HG02981 (cell line): ENCODE data around the gene IQCK.

ENCODE experiments used
- ATAC-seq: cut with Tn5 transposase; IDR thresholded peaks from one replicate; pipeline ENCODE4 v1.9.1; 2021; ENCODE audit warnings: mild to moderate bottlenecking, moderate library complexity; ENCODE audit not compliant: unreplicated experiment

Gene IQCK

GRCh38 chr16:19854543-19854876, 136.4 kb downstream of the IQCK start:
- no peak for ATAC-seq

GRCh38 chr16:19856120-19856519, 138.0 kb downstream of the IQCK start:
- ATAC-seq, result no peak

- no peak for ATAC-seq
Measured at GRCh38 chr16:19857593-19858339, 139.7 kb downstream of the IQCK start.

GRCh38 chr16:19858340-19859018, 140.4 kb downstream of the IQCK start:
- no peak for ATAC-seq

- no peak for ATAC-seq
Measured at GRCh38 chr16:19859166-19859565, 141.1 kb downstream of the IQCK start.

- ATAC-seq, result no peak
Measured at GRCh38 chr16:19859603-19860002, 141.5 kb downstream of the IQCK start.

GRCh38 chr16:19860166-19861041, 142.3 kb downstream of the IQCK start:
- no peak for ATAC-seq

- no peak for ATAC-seq
Measured at GRCh38 chr16:19861133-19861532, 143.1 kb downstream of the IQCK start.

- no peak for ATAC-seq
Measured at GRCh38 chr16:19861811-19862327, 143.8 kb downstream of the IQCK start.

- ATAC-seq, result no peak
Measured at GRCh38 chr16:19863990-19864389, 145.9 kb downstream of the IQCK start.

GRCh38 chr16:19864566-19864965, 146.5 kb downstream of the IQCK start:
- no peak for ATAC-seq

- no peak for ATAC-seq
Measured at GRCh38 chr16:19868421-19868820, 150.3 kb downstream of the IQCK start.

GRCh38 chr16:19871721-19872120, 153.7 kb downstream of the IQCK start:
- no peak for ATAC-seq

- no peak for ATAC-seq
Measured at GRCh38 chr16:19872179-19872863, 154.2 kb downstream of the IQCK start.

GRCh38 chr16:19872935-19873334, 154.9 kb downstream of the IQCK start:
- no peak for ATAC-seq

GRCh38 chr16:19874026-19874425, 156.0 kb downstream of the IQCK start:
- ATAC-seq, result no peak

GRCh38 chr16:19874851-19875546, 156.9 kb downstream of the IQCK start:
- ATAC-seq, result no peak

GRCh38 chr16:19875900-19876299, 157.8 kb downstream of the IQCK start:
- no peak for ATAC-seq

GRCh38 chr16:19876501-19877059, 158.5 kb downstream of the IQCK start:
- no peak for ATAC-seq

- ATAC-seq, result no peak
Measured at GRCh38 chr16:19878757-19879156, 160.7 kb downstream of the IQCK start.
